OCI-LY7 (cell line): ENCODE measurements around the gene SMOC2.

Source experiments
- CTCF ChIP-seq: fragments of 200-600 bp; sonication (generic); conservative IDR thresholded peaks from 2 replicates; pipeline ENCODE4 v1.5.1; 2014; ENCODE audit warnings: mild to moderate bottlenecking, antibody characterized with exemption, low read length, moderate library complexity, mixed read lengths
- EZH2phosphoT487 ChIP-seq: fragments of 200-600 bp; sonication (generic); IDR thresholded peaks from 2 replicates; pipeline ENCODE4 v1.6.1; 2018; ENCODE audit warnings: low read depth, borderline replicate concordance, mild to moderate bottlenecking, mixed run types, antibody characterized with exemption, low read length, moderate library complexity, mixed read lengths

GRCh38 chr6:168663041-168663440, 222.1 kb downstream of the SMOC2 start:
- TF ChIP-seq CTCF (no peak), EZH2phosphoT487 (no peak)
